Head of caudate nucleus (tissue), 42 donors: Measurements from ENCODE around the gene TPK1.
"Not testable (repeated sequence)": the region's sequence is repeated elsewhere in the genome, so short reads cannot be mapped to it uniquely, and the experiment has no call there.

ENCODE experiments used
- DNase-seq, 42 donors: peaks; one replicate each; pipeline versions ENCODE4 v3.0.0 to v3.0.0-alpha.2; 2020 to 2021; ENCODE audit warnings: mixed read lengths in 7 of 42
- intact Hi-C: fragments of 100-400 bp; cut with DNase I; formaldehyde crosslinking; loops from one replicate; pipeline ENCODE4 v1.15.0; 2022

The TPK1 gene

GRCh38 chr7:144827621-144828020 is 8.2 kb downstream of the TPK1 start:
- no peak for DNase-seq
- intact Hi-C loops = no loop called here

GRCh38 chr7:144826208-144826607 is 9.6 kb downstream of the TPK1 start:
- intact Hi-C loops = no loop called here
- no peak for DNase-seq

- DNase-seq = no peak
- intact Hi-C loops = no loop called here
Measured at GRCh38 chr7:144824360-144824759, 11.5 kb downstream of the TPK1 start.

GRCh38 chr7:144822223-144822622 is 13.6 kb downstream of the TPK1 start:
- intact Hi-C loops = no loop called here

GRCh38 chr7:144821067-144821466 is 14.8 kb downstream of the TPK1 start:
- DNase-seq = no peak
- intact Hi-C loops = no loop called here

More at GRCh38 chr7:144822223-144822622, 13.6 kb downstream of the TPK1 start:
- DNase-seq = no peak

- DNase-seq = no peak
- intact Hi-C loops = no loop called here
Measured at GRCh38 chr7:144820552-144820951, 15.3 kb downstream of the TPK1 start.

GRCh38 chr7:144819566-144819965 is 16.3 kb downstream of the TPK1 start:
- no peak for DNase-seq
- intact Hi-C loops = no loop called here

GRCh38 chr7:144818511-144818910 is 17.3 kb downstream of the TPK1 start:
- no peak for DNase-seq
- intact Hi-C loops = no loop called here

GRCh38 chr7:144817001-144817400 is 18.9 kb downstream of the TPK1 start:
- DNase-seq = no peak
- intact Hi-C loops = no loop called here

GRCh38 chr7:144814299-144814698 is 21.6 kb downstream of the TPK1 start:
- intact Hi-C loops = no loop called here
- DNase-seq = no peak

GRCh38 chr7:144812379-144813283 is 23.2 kb downstream of the TPK1 start:
- no peak for DNase-seq
- intact Hi-C loops = no loop called here

- intact Hi-C loops = no loop called here
- no peak for DNase-seq
Measured at GRCh38 chr7:144805627-144806239, 30.1 kb downstream of the TPK1 start.

GRCh38 chr7:144800678-144801436 is 35.0 kb downstream of the TPK1 start:
- DNase-seq, intact Hi-C loops: not testable (repeated sequence)

GRCh38 chr7:144796919-144797318 is 38.9 kb downstream of the TPK1 start:
- intact Hi-C loops = no loop called here
- no peak for DNase-seq

- intact Hi-C loops = no loop called here
- DNase-seq = no peak
Measured at GRCh38 chr7:144792050-144792449, 43.8 kb downstream of the TPK1 start.

GRCh38 chr7:144791488-144791887 is 44.4 kb downstream of the TPK1 start:
- intact Hi-C loops = no loop called here
- no peak for DNase-seq

- intact Hi-C loops = no loop called here
- DNase-seq = no peak
Measured at GRCh38 chr7:144787127-144787526, 48.7 kb downstream of the TPK1 start.

GRCh38 chr7:144786522-144786921 is 49.3 kb downstream of the TPK1 start:
- intact Hi-C loops = no loop called here
- DNase-seq = no peak

- DNase-seq = no peak
- intact Hi-C loops = no loop called here
Measured at GRCh38 chr7:144786079-144786478, 49.8 kb downstream of the TPK1 start.

GRCh38 chr7:144785521-144785920 is 50.3 kb downstream of the TPK1 start:
- no peak for DNase-seq
- intact Hi-C loops = no loop called here
